Peyer's patch (tissue), 4 donors: Measurements from ENCODE around the gene CAPN9.

ENCODE experiments used
- CTCF ChIP-seq, 6 experiments: fragments of 450-650 bp in 4 of 6; fragments of 200-600 bp in 2 of 6; sonication (generic) in 1 of 6; IDR thresholded peaks; one replicate each; pipeline ENCODE4 v1.5.1; 2017 to 2019; ENCODE audit warnings: antibody characterized with exemption in 6 of 6, mild to moderate bottlenecking in 3 of 6, moderate library complexity in 1 of 6
- POLR2A ChIP-seq, 2 donors: fragments of 450-650 bp; IDR thresholded peaks; one replicate each; pipeline ENCODE4 v1.5.1; 2017; ENCODE audit warnings: antibody characterized with exemption in 2 of 2, mild to moderate bottlenecking in 2 of 2, moderate library complexity in 2 of 2

GRCh38 chr1:230786385-230786753 is 39.2 kb downstream of the CAPN9 start:
- TF ChIP-seq POLR2A (IDR thresholded peaks at IDR 0.05) (no peak), CTCF (IDR thresholded peaks at IDR 0.05) (no peak)
